Measurements from ENCODE around the gene DLGAP5. TPM values are rescaled to one million over a fixed set of nuclear protein-coding genes. Genes with fewer than 3 reads are reported as not detected.

Gene DLGAP5
- total RNA-seq, 4 donors from 2014 or later, result 4.6 to 16.8 (median 9.0) TPM

DNA sequence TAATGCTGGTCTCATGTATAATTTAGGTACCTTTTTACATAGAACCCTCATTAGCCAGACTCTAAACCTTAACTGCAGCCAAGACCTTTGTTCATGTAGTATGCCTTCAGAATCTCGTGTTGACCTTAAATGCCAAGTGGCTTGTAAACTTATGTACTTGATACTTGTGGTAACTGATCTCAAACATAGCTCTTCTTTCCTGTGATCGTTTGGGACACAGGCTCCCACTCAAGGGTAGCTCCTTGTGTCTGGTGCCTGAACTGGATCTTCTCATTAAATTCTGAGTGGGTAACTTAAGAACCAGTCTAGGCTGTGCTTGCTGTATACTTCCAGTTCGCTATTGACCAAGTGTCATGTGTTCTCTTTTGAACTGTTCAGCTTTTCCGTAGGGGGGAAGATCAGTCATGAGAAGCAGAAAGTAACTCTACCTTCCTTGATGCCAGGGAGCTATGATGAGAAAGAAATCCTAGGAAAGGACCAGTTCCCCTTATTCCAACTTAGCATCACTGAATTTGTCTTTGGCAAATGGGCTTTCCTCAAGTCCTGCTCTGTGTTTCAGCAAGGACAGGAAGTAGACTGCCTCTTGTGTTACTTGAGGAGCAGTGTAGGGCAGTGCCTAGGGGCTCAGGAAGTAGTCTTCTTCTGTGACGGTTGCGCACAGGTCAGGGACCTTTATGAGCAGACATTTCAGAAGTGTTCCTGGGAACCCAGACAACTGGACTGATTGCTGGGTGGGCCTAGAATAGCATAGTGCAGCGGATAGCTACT lies 59.8 kb downstream of the DLGAP5 start:
- Histone ChIP-seq H3K27me3 (no peaks in the 10 kb centered on the region), H3K4me3 (peak overlapping the region in 3 of 4 donors; percentile 89 to 93 (median 90)), H3K4me1 (peaks cover 8 to 90% (median 62%) of the 10 kb centered on the region in 3 donors), H3K36me3 (peaks cover 0 to 43% (median 0%) of the 10 kb centered on the region in 3 donors), H3K27ac (peak overlapping the region; percentile 62 to 99 (median 98)), H3K9me3 (no peaks in the 10 kb centered on the region)
- TF ChIP-seq, protein P1, sequence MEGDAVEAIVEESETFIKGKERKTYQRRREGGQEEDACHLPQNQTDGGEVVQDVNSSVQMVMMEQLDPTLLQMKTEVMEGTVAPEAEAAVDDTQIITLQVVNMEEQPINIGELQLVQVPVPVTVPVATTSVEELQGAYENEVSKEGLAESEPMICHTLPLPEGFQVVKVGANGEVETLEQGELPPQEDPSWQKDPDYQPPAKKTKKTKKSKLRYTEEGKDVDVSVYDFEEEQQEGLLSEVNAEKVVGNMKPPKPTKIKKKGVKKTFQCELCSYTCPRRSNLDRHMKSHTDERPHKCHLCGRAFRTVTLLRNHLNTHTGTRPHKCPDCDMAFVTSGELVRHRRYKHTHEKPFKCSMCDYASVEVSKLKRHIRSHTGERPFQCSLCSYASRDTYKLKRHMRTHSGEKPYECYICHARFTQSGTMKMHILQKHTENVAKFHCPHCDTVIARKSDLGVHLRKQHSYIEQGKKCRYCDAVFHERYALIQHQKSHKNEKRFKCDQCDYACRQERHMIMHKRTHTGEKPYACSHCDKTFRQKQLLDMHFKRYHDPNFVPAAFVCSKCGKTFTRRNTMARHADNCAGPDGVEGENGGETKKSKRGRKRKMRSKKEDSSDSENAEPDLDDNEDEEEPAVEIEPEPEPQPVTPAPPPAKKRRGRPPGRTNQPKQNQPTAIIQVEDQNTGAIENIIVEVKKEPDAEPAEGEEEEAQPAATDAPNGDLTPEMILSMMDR (IDR thresholded peaks at IDR 0.05), result peak in 2 of 6 experiments; percentile 6 to 20
- no peak for TF ChIP-seq POLR2A (IDR thresholded peaks at IDR 0.05)
- DNase-seq, result no peak
- WGBS, 2 donors, result 46 to 67% methylated on average over 6 to 7 of the region's 7 CpGs
- intact Hi-C loops (cut with DNase I), result loop anchor here (5.0 kb wide), 1 partner anchor 39 kb away; no protein-coding TSS in a partner anchor

DNA sequence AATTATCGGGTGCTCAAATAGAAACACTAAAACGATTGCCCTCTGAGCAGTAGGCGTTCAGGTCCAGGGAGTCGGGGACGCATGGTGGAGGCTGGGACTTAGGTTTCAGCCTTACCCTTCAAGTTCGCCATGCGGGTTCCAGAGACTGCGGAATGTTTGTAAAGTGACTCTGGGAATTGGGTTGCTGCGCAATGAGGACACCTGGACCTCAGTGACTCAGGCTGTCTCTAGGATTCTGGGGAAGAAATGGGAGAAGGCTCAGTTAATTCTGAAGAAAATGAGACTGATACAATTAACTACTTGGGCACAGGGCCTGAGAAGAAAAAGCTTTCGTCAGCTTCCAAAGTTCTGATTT lies 61.2 kb downstream of the DLGAP5 start:
- Histone ChIP-seq H3K27ac (peak overlapping the region; percentile 98 to 99 (median 99)), H3K4me1 (peaks cover 13 to 90% (median 63%) of the 10 kb centered on the region in 3 donors), H3K27me3 (no peaks in the 10 kb centered on the region), H3K9me3 (no peaks in the 10 kb centered on the region), H3K36me3 (peaks cover 0 to 35% (median 0%) of the 10 kb centered on the region in 3 donors), H3K4me3 (peak overlapping the region; percentile 89 to 93 (median 90))
- intact Hi-C loops (cut with DNase I), result loop anchor here (5.0 kb wide), 1 partner anchor 38 kb away; no protein-coding TSS in a partner anchor
- DNase-seq, result no peak
- TF ChIP-seq, protein P1 (IDR thresholded peaks at IDR 0.05), result no peak
- TF ChIP-seq POLR2A (IDR thresholded peaks at IDR 0.05), result no peak
- 4 to 17% methylated on average over 8 to 9 of the region's 10 CpGs for WGBS, 2 donors

DNA sequence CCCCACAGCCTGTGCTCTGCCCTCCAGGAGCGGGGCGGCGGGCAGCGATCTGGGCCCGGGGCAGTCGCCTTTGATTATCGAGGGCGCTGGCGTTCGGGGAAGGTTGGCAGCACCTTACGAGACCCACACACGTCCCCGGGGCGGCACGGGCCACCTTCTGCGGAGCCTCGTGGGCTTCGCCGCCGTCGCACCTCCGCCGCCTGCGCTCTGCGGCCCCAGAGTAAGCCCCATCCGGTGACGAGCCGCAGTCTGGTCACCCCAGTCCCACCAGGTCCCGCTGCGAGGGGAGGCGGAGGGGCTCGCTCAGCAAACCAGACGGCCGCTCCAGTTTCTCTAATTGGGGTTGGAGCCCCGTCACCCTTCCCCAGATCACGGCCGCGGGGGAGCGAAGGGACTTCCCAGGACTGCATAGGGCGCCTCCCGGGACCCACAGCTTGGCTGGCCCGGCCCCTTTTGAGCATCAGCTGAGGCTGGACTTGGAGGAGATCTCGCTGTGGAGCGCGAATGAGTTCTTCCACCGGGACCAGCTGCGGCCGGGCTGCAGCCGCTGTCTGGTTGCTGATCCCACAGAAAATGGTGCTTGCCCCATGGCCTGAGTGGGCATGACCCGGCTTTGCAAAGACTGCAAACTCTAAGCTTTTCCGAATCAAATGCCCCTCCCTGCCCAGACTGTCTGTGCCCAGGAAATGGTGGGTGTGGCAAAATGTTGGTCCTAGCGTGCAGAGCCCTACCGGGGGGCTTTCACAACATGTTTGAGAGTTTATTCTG lies 61.8 kb downstream of the DLGAP5 start:
- TF ChIP-seq, protein P1 (IDR thresholded peaks at IDR 0.05), result no peak
- peak in 3 of 4 donors; percentile 1 to 20 (median 5) for TF ChIP-seq POLR2A (IDR thresholded peaks at IDR 0.05)
- H3K9me3 ChIP-seq, result no peaks in the 10 kb centered on the region
- intact Hi-C loops (cut with DNase I), result loop anchor here (5.0 kb wide), 1 partner anchor 37 kb away; no protein-coding TSS in a partner anchor
- H3K36me3 ChIP-seq, result peaks cover 0 to 29% (median 0%) of the 10 kb centered on the region in 3 donors
- WGBS, 2 donors, result 0% methylated on average over 8 to 19 of the region's 53 CpGs
- H3K4me1 ChIP-seq, result peaks cover 17 to 90% (median 68%) of the 10 kb centered on the region in 3 donors
- H3K4me3 ChIP-seq, result peak overlapping the region; percentile 89 to 93 (median 90)
- no peaks in the 10 kb centered on the region for H3K27me3 ChIP-seq
- no peak for DNase-seq
- H3K27ac ChIP-seq, result peak overlapping the region; percentile 98 to 99 (median 99)

DNA sequence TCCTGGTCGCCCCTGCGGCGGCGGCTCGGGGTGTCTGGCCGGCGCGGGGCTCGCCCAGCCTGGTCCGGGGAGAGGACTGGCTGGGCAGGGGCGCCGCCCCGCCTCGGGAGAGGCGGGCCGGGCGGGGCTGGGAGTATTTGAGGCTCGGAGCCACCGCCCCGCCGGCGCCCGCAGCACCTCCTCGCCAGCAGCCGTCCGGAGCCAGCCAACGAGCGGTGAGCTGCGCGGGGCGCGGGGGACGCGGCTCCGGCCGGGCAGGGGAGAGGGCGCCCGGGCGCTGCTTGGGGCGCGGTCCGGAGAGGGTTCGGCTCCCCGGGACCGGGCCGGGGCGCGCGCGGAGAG lies 62.3 kb downstream of the DLGAP5 start, which contains the start of gene LGALS3:
LGALS3 (plus strand) TSS at position 167 of the 342 bp plus-strand sequence. CDS start 8,122 bp downstream, outside the sequence.
- WGBS, 2 donors, result no CpG with 5 or more reads among the region's 50 CpGs
- intact Hi-C loops (cut with DNase I), result no loop called here

More for the DNA sequence above, 62.3 kb downstream of the DLGAP5 start, which contains the start of gene LGALS3:
- Histone ChIP-seq H3K36me3 (peaks cover 0 to 23% (median 0%) of the 10 kb centered on the region in 3 donors), H3K9me3 (no peaks in the 10 kb centered on the region), H3K27me3 (no peaks in the 10 kb centered on the region), H3K27ac (peak within 1 kb of the TSS; percentile 98 to 99 (median 99)), H3K4me3 (peak within 1 kb of the TSS; percentile 89 to 93 (median 90)), H3K4me1 (peaks cover 17 to 90% (median 65%) of the 10 kb centered on the region in 3 donors)
- no peak for DNase-seq
- peak in 2 of 4 donors; percentile 92 to 94 for TF ChIP-seq POLR2A (IDR thresholded peaks at IDR 0.05)
- TF ChIP-seq, protein P1 (IDR thresholded peaks at IDR 0.05), result peak in 2 of 6 experiments; percentile 2 to 9

All from esophagus squamous epithelium (tissue), 5 donors.